ENCODE data around the gene USP7. TPM values are rescaled to one million over a fixed set of nuclear protein-coding genes. Genes with fewer than 3 reads are reported as not detected.

USP7 gene
- total RNA-seq, 4 donors from 2014 or later = 57.9 to 93.6 (median 85.5) TPM

DNA sequence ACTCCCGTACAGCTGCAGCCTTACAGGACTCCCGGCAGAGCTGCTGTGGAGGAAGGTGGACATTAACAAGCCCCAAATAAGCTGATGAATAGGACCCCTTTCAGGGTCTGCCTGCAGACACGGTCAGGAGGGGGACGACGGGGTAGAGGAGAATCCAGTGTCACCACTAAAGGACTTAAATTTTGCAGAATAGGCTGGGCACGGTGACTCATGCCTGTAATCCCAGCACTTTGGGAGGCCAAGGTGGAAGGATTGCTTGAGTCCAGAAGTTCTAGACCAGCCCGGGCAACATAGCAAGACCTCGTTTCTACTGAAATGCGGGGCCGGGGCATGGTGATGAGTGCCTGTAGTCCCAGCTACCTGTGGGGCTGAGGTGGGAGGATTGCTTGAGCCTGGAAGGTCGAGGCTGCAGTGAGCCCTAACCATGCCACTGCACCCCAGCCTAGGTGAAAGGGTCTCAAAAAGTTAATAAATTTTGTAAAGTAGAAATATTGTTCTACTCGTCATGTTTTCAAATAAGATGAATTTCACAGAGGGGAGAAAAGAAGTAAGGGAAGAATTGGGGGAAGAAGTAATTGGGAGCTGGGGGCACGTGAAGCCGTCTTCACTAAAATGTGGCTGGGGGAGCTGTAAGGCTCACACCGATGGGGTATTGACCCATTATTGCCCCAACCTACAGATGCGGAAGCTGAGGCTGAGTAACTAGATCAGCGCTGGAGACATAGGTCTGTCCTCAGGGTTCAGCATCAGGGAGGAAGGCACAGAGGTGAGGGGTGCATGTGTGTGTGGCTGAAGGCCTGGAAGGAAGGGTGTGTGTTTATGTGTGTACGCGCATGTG lies 76.9 kb downstream of the USP7 start:
- H3K27me3 ChIP-seq = no peaks in the 10 kb centered on the region
- H3K4me3 ChIP-seq (replicated peaks in 1 of 3) = no peak overlapping the region
- H3K36me3 ChIP-seq = peaks cover 10 to 16% of the 10 kb centered on the region in 2 donors
- H3K9me3 ChIP-seq = no peaks in the 10 kb centered on the region
- peaks cover 0 to 17% of the 10 kb centered on the region in 2 donors for H3K4me1 ChIP-seq
- WGBS, 2 donors = 66 to 76% methylated on average over 16 to 19 of the region's 19 CpGs
- H3K27ac ChIP-seq = no peak overlapping the region
- no peak for DNase-seq
- intact Hi-C loops (cut with DNase I) = loop anchor here (5.0 to 10.0 kb wide), 2 partner anchors 40 to 78 kb away; partner anchors contain the start of gene USP7
- TF ChIP-seq POLR2A (IDR thresholded peaks at IDR 0.05) = no peak
- TF ChIP-seq, protein P1, sequence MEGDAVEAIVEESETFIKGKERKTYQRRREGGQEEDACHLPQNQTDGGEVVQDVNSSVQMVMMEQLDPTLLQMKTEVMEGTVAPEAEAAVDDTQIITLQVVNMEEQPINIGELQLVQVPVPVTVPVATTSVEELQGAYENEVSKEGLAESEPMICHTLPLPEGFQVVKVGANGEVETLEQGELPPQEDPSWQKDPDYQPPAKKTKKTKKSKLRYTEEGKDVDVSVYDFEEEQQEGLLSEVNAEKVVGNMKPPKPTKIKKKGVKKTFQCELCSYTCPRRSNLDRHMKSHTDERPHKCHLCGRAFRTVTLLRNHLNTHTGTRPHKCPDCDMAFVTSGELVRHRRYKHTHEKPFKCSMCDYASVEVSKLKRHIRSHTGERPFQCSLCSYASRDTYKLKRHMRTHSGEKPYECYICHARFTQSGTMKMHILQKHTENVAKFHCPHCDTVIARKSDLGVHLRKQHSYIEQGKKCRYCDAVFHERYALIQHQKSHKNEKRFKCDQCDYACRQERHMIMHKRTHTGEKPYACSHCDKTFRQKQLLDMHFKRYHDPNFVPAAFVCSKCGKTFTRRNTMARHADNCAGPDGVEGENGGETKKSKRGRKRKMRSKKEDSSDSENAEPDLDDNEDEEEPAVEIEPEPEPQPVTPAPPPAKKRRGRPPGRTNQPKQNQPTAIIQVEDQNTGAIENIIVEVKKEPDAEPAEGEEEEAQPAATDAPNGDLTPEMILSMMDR (IDR thresholded peaks at IDR 0.05) = no peak

DNA sequence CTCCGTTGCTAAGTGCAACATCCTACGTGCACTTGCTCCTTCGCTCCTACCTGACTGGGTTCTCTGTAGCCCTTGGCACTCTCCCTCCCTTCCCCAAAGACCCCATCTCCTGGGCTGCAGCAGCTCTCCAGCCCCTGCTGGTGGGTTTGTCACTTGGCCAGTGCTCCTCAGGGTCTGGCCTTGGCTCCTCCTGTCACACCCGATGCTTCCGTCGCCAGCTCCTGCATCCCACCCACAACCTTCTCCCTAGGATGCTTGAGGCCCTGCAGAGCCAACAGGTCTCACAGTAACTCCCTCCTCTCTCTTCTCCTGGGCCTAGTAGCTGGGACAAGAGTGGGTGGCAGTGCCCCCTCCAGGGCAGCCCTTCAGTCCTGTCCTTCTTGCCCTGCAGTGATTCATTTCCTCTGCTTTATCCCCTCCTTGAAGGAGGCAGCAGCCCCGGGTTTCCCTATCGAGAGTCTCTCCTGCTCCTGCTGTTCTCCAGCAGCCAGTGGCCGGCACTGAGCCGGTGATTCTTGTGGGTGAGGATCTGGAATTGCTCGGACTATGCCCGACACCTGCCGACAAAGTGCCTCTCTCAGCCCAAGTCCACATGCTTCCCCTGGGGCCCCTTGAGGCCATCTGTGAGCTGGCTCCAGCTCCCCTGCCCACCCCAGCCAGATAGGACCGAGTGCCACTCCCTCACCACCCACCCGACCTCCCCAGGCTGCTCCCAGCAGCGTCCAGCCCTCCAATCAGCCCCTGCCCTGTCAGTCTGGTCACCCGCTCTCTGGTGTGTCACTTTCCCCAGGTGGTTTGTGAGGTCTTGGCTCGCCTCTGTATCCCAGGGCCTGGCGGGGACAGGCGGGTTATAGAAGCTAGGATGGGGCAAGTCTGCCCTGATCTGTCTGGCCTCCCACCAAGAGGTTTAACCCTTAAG lies 77.8 kb downstream of the USP7 start:
- Histone ChIP-seq H3K27ac (no peak overlapping the region), H3K4me3 (replicated peaks in 1 of 3) (no peak overlapping the region), H3K4me1 (peaks cover 0 to 17% of the 10 kb centered on the region in 2 donors), H3K27me3 (no peaks in the 10 kb centered on the region), H3K36me3 (peaks cover 4 to 7% of the 10 kb centered on the region in 2 donors), H3K9me3 (no peaks in the 10 kb centered on the region)
- WGBS, 2 donors = 12 to 13% methylated on average over 18 to 19 of the region's 20 CpGs
- DNase-seq = peak in 1 of 2 donors; percentile 31
- no peak for TF ChIP-seq POLR2A (IDR thresholded peaks at IDR 0.05)
- TF ChIP-seq, protein P1 (IDR thresholded peaks at IDR 0.05) = no peak
- intact Hi-C loops (cut with DNase I) = loop anchor here (5.0 to 10.0 kb wide), 2 partner anchors 41 to 79 kb away; partner anchors contain the start of gene USP7

DNA sequence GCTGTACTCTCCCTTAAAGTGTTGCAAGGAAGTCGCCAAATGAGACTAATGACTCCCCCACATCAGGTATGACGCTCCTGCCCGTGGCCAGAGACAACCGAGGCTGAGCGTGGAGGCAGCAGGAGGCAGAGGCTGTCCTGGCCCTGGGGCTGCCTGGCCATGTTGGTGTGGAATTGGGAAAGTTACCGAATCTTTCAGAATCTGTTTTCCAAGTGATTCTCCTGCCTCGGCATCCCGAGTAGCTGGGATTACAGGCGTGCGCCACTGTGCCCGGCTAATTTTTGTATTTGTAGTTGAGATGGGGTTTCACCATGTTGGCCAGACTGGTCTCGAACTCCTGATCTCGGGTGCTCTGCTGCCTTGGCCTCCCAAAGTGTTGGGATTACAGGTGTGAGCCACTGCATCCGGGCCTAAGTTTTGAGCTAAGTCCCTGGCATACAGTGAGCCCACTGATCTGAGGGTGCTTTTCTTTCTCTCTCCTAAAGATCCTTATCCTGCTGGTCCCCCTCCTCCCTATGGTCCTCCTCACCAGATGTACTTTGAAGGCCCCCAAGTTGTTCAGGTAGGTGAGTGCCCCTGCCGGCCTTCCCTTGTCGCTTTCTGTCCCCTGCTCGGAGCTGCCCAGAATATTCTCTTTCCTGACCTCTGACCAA lies 80.9 kb downstream of the USP7 start:
- DNase-seq = no peak
- Histone ChIP-seq H3K36me3 (no peaks in the 10 kb centered on the region), H3K4me3 (replicated peaks in 1 of 3) (no peak overlapping the region), H3K27ac (no peak overlapping the region), H3K27me3 (no peaks in the 10 kb centered on the region), H3K4me1 (peaks cover 0 to 18% of the 10 kb centered on the region in 2 donors), H3K9me3 (no peaks in the 10 kb centered on the region)
- 88 to 89% methylated on average over 14 to 17 of the region's 17 CpGs for WGBS, 2 donors
- intact Hi-C loops (cut with DNase I) = loop anchor here (5.0 to 10.0 kb wide), 3 partner anchors 82 to 226 kb away; partner anchors contain the start of genes PMM2, TMEM186 and USP7
- TF ChIP-seq, protein P1 (IDR thresholded peaks at IDR 0.05) = no peak
- no peak for TF ChIP-seq POLR2A (IDR thresholded peaks at IDR 0.05)

DNA sequence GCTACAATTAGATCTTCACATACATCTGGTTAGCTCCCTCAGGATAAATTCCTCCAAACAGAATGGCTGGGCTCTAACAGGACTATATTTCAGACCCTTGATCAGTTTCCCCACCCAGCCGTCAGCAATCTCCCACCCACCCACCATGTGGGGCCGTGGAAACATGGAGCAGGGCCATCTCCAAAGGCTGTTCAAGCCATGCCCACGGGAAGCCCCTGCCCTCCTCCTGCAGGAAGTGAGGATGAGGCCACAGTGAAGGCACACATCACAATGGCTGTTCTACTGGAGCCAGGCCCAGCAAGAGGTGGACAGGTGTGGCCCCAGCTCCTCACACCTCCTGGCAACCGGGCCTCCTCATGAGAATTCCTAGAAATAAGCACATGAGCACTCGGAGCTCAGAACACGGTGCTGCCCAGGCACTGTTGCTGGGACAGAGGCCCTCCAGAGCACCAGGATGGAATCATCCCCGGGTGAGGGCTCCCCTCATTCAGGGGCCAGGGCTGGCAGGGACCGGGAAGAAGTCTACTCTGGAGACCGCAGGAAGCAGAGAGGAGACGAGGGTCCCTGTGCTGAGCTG lies 81.6 kb downstream of the USP7 start, which contains the start of gene LITAFD:
TSS of gene LITAFD (plus strand) at position 311 of the 577 bp plus-strand sequence. CDS start 2,005 bp downstream, outside the sequence.
- 80 to 94% methylated on average over 5 to 10 of the region's 10 CpGs for WGBS, 2 donors
- Histone ChIP-seq H3K36me3 (no peaks in the 10 kb centered on the region), H3K4me3 (replicated peaks in 1 of 3) (no peak within 1 kb of the TSS), H3K27me3 (no peaks in the 10 kb centered on the region), H3K27ac (no peak within 1 kb of the TSS), H3K9me3 (no peaks in the 10 kb centered on the region), H3K4me1 (peaks cover 0 to 18% of the 10 kb centered on the region in 2 donors)
- TF ChIP-seq, protein P1 (IDR thresholded peaks at IDR 0.05) = no peak
- no peak for TF ChIP-seq POLR2A (IDR thresholded peaks at IDR 0.05)
- intact Hi-C loops (cut with DNase I) = loop anchor here (5.0 to 10.0 kb wide), 3 partner anchors 83 to 225 kb away; partner anchors contain the start of genes PMM2, TMEM186 and USP7
- DNase-seq = no peak
